Ovary (tissue), 3 donors: ENCODE results near the gene ACTR8.

Experiments
- CTCF ChIP-seq, 3 donors: fragments of 450-650 bp in 2 of 3; fragments of 200-600 bp in 1 of 3; IDR thresholded peaks; one replicate each; pipeline versions ENCODE4 v1.5.1 to v1.8.0; 2016 to 2022; ENCODE audit warnings: antibody characterized with exemption in 3 of 3, mild to moderate bottlenecking in 1 of 3
- POLR2A ChIP-seq: fragments of 450-650 bp; IDR thresholded peaks from one replicate; pipeline ENCODE4 v1.6.1; 2017; ENCODE audit warnings: antibody characterized with exemption, mild to moderate bottlenecking, moderate library complexity
- donor health status: DM: no; HTN: no; CAD: no.

GRCh38 chr3:53820756-53821580 is 61.0 kb downstream of the ACTR8 start:
- TF ChIP-seq CTCF (IDR thresholded peaks at IDR 0.05) (no peak), POLR2A (no peak)
